Cardiac septum (tissue), 1 donor: ENCODE data around the gene ZNF600. TPM values are rescaled to one million over a fixed set of nuclear protein-coding genes. Genes with fewer than 3 reads are reported as not detected.
"Not testable (repeated sequence)": the region's sequence is repeated elsewhere in the genome, so short reads cannot be mapped to it uniquely, and the experiment has no call there.

Experiments
- DNase-seq: peaks from one replicate; pipeline ENCODE4 v3.0.0-alpha.2; 2020; ENCODE audit warnings: low spot score
- intact Hi-C: fragments of 100-400 bp; cut with DNase I; formaldehyde crosslinking; loops from one replicate; pipeline ENCODE4 v1.14.0; 2022
- long read RNA-seq: library from polyadenylated mRNA; unstranded; transcript quantifications from one replicate; pipeline ENCODE4 v2.0.0, GENCODE V29; 2021
- total RNA-seq: library from RNA; stranded (reverse); fragmentation: NEBNext Ultra II Directional; extraction: Animal tissue kit (Norgen Biotek cat#: 25700); gene quantifications from one replicate; pipeline ENCODE4 v1.2.1, GENCODE V29; 2021
- donor health status: DM: no; HTN: no; CAD: no.

ZNF600 gene
- 2.2 TPM for total RNA-seq
- long read RNA-seq, partial matches to known transcripts = 0 of 3 reads
- long read RNA-seq, other reads (novel, unspliced or antisense) = 2 of 3 reads

- DNase-seq = peak; percentile 90
- intact Hi-C loops = not testable (repeated sequence)
Observed at GRCh38 chr19:52786464-52787354, at the start of gene ZNF600. Gene ZNF600 (minus strand): TSS chr19:52786791. CDS start chr19:52778888, 7,903 bp downstream.

DNA sequence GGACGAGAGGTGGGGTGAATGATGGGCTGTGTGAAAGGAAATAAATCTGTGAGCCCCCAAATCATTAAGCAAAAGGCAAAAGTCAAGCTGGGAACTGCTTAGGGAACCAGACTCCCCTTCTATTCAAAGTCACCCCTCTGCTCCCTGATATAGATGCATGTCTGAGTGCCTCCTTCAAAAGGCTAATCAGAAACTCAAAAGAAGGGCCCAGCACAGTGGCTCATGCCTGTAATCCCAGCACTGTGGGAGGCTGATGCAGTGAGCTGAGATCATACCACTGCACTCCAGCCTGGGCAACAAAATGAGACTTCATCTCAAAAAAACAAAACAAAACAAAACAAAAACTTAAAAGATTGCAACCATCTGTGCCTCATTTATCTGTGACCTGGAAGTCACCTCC is 47.7 kb upstream of the ZNF600 start:
- DNase-seq, intact Hi-C loops: not testable (repeated sequence)

DNA sequence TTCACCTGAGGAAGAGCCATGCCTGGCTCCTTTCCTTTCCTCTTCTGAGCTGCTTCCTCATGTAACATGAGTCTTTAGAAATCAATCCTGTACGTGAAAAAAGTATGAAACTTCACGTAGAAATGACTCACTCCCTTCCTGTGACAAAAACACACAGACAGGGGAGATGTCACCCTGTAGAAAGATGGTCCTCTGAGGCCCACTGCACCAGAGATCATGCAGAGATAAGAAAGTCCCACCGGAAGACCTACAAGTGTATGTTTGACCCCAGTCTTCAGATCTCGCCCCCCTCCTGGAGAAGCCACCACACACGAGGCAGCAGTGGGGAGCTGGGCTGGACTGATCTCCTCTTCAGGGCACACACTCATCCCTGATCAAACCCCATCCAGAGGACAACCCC is 47.0 kb upstream of the ZNF600 start:
- DNase-seq, intact Hi-C loops: not testable (repeated sequence)

- DNase-seq, intact Hi-C loops: not testable (repeated sequence)
Observed at GRCh38 chr19:52829866-52830265, 43.3 kb upstream of the ZNF600 start.

GRCh38 chr19:52825765-52826164 is 39.2 kb upstream of the ZNF600 start:
- DNase-seq = no peak
- intact Hi-C loops = no loop called here

GRCh38 chr19:52823676-52824075 is 37.1 kb upstream of the ZNF600 start:
- intact Hi-C loops = no loop called here
- no peak for DNase-seq

- DNase-seq = peak; percentile 83
- intact Hi-C loops = not testable (repeated sequence)
Observed at GRCh38 chr19:52821204-52821960, 34.8 kb upstream of the ZNF600 start, which contains the start of gene ZNF28. Gene ZNF28 (minus strand): TSS chr19:52821633. CDS start chr19:52817958, 3,675 bp downstream.

- intact Hi-C loops, DNase-seq: not testable (repeated sequence)
Observed at GRCh38 chr19:52820472-52821203, 34.0 kb upstream of the ZNF600 start.

DNA sequence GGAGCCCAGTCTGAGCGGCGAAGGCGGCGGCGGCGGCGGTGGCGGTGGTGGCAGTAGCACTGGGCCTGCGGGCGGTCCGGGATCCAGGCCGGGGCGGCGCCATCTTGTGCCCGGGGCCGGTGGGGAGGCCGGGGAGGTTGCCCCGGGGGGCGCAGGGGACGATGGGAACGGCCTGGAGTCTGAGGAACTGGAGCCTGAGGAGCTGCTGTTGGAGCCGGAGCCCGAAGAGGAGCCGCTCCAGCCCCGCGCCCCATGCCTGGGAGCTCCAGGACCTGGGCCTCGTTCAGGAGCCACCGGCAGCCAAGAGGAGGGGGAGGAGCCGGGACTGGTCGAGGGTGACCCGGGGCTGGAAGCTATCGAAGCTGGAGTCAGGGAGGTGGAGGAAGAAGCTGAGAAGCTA is 23.2 kb upstream of the ZNF600 start:
- no peak for DNase-seq
- intact Hi-C loops = no loop called here

GRCh38 chr19:52799950-52800640 is 13.5 kb upstream of the ZNF600 start:
- DNase-seq, intact Hi-C loops: not testable (repeated sequence)

DNA sequence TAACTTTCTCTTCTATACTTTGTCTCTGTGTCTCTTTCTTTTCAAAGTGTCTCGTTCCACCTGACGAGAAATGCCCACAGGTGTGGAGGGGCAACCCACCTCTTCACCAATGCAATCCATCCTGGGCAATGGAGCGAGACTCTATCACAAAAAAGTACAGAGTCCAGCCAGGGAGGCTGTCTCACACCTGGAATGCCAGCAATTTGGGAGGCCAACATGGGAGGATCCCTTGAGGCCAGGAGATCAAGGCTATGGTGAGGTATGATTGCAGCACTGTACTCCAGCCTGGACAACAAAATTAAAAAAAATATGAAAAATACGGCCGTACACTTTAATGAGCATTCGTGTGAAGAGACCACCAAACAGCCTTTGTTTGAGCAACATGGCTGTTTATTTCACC is 2.8 kb upstream of the ZNF600 start:
- intact Hi-C loops = no loop called here
- no peak for DNase-seq

DNA sequence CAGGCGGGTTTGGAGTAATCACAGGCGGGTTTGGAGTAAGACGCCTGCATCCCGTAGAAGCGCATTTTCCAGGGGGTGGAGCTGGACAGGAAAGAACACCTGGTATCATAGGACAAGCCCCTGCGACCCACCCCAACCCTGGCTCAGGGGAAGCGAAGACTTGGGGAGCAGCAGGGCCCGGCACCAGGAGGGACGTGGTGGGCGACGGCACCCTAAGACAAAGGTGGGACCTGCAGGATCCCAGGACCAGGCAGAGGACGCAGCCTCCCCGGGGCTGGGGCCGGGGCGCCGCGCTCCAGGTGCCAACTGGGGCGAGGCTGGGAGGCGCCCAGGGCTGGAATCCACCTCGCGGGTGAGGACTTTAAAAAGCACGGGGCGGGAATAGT is 520 bp downstream of the ZNF600 start:
- intact Hi-C loops = no loop called here
- no peak for DNase-seq

DNA sequence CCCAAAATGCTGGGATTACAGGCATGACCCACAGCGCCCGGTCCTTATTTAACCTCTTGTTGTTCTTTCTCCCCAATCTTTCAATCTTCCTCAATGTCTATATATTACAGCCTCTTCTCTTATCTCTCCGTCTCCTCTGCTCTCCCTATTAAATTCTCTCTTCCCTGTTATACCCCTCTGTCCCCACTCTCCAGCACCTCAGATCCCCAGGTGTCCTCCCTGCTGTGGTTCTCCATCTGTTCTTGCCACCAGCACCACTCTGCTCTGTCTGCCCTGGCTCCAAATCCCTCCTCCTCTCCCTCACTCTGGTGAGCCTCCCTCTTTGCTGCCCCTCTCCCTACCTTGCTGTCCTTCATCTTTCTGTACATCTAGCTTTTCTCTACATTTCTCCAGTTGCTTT is 1.1 kb downstream of the ZNF600 start:
- DNase-seq = no peak
- intact Hi-C loops = no loop called here

DNA sequence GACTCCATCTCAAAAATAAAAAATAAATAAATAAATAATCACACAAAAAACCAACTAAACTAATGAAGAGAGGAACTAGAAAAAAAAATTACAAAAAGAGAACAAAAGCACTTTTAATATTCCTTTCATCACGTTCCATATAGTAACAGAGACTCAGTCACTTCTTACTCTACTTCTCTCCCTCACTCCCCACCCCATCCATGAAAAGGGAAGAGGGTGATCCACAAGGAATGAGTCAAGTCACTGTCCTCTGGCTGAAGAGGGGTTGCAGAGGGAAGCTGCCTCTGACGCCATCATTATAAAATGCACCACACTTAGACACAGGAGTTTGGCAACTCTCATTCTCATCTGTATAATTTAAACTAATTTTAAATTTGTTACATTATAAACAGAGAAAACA is 3.7 kb downstream of the ZNF600 start:
- intact Hi-C loops, DNase-seq: not testable (repeated sequence)

DNA sequence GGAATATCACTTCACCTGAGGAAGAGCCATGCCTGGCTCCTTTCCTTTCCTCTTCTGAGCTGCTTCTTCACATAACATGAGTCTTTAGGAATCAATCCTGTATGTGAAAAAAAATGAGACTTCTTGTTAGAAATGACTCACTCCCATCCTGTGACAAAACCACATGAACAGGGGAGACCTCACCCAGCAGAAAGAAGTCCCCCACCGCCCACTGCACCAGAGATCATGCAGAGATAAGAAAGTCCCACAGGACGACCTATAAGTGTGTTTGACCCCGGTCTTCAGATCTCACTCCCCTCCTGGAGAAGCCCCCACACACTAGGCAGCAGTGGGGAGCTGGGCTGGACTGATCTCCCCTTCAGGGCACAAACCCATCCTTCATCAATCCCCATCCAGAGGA is 7.8 kb downstream of the ZNF600 start:
- intact Hi-C loops = no loop called here
- no peak for DNase-seq

DNA sequence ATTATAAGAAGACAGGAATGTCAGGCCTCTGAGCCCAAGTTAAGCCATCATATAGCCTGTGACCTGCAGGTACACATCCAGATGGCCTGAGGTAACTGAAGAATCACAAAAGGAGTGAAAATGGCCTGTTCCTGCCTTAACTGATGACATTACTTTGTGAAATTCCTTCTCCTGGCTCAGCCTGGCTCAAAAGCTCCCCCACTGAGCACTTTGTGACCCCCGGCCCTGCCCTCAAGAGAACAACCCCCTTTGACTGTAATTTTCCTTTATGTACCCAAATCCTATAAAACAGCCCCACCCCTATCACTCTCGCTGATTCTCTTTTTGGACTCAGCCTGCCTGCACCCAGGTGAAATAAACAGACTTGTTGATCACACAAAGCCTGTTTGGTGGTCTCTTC is 30.1 kb downstream of the ZNF600 start:
- intact Hi-C loops, DNase-seq: not testable (repeated sequence)

- intact Hi-C loops = loop anchor here (10.0 kb wide), 1 partner anchor 485 kb away; the partner anchor contains the start of gene ZNF766
- DNase-seq = no peak
Observed at GRCh38 chr19:52749780-52750179, 36.8 kb downstream of the ZNF600 start.

GRCh38 chr19:52748336-52748950 is 38.1 kb downstream of the ZNF600 start:
- DNase-seq = no peak
- intact Hi-C loops = loop anchor here (10.0 kb wide), 1 partner anchor 484 kb away; the partner anchor contains the start of gene ZNF766
